GM18951 (cell line): ENCODE measurements around the gene RPS6KB2.
"Not testable (repeated sequence)": the region's sequence is repeated elsewhere in the genome, so short reads cannot be mapped to it uniquely, and the experiment has no call there.

Experiments
- POLR2A ChIP-seq: IDR thresholded peaks from 4 replicates; pipeline ENCODE4 v1.6.1; 2011; ENCODE audit warnings: mild to moderate bottlenecking; ENCODE audit not compliant: insufficient read length, insufficient read depth; ENCODE audit errors: extremely low read depth
- in situ Hi-C: fragments of 300-500 bp; cut with MboI; formaldehyde crosslinking; loops from one replicate; pipeline ENCODE4 v1.12.0; 2022; ENCODE audit warnings: low sequenced_read_pairs, mixed read lengths, inconsistent platforms; ENCODE audit not compliant: unreplicated experiment

RPS6KB2 gene

GRCh38 chr11:67419325-67420049 lies 8.8 kb upstream of the RPS6KB2 start:
- TF ChIP-seq POLR2A: no peak
- in situ Hi-C loops: no loop called here

DNA sequence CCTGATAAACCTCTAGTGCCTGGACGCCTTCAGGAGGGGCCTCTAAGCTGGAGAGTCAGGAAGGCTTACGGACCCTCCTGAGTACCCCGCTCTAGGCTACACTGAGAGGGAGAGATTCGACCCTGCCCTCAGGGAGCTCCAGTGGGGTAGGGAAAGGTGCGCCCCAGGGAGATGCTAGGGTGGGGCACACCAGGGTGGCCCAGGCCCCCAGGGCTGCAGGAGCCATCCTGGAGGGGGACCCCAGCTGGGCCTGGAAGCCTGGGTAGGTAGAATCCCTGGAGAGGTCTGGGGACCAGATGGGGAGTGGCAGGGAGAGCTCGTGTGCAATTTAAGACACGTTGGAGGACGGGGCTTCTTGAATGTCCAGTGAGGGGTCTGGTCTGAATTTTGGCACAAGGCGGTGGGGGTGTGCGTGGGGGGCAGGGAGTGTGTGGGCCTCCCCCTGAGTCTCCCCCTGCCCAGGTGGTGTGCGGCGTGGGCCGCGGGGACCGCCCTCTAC lies 8.1 kb upstream of the RPS6KB2 start:
- in situ Hi-C loops: no loop called here

DNA sequence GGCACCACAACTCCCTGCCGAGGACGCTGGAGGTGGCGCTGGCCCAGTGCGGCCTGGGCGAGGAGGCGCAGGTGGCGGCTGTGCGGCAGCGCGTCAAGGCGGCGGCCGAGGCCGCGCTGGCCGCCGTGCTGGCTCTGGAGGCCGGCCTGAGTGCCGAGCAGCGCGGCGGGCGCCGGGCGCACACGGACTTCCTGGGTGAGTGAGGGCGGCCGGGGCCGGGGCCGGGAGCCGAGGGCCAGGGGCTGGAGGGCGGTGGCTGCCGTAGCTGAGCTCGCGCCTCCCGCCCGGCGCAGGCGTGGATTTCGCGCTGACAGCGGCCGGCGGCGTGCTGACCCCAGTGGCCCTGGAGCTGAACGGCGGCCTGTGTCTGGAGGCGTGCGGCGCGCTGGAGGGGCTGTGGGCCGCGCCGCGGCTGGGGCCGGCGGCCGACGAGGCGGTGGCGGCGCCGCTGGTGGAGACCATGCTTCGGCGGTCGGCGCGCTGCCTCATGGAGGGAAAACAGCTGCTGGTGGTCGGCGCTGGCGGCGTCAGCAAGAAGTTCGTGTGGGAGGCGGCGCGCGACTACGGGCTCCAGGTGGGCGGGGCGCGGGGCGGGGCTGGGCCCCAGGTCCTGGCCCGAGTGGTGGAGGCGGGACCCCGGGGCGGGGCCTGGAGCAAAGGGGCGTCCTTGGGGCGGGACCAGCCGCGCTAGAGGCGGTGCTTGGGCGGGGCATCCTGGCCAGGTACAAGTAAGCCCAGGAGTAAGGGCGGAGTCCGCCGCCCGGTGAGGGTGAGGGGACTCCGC lies 7.5 kb upstream of the RPS6KB2 start:
- peak; percentile 67 for TF ChIP-seq POLR2A
- in situ Hi-C loops: no loop called here

More for the DNA sequence above, 8.1 kb upstream of the RPS6KB2 start:
- no peak for TF ChIP-seq POLR2A

DNA sequence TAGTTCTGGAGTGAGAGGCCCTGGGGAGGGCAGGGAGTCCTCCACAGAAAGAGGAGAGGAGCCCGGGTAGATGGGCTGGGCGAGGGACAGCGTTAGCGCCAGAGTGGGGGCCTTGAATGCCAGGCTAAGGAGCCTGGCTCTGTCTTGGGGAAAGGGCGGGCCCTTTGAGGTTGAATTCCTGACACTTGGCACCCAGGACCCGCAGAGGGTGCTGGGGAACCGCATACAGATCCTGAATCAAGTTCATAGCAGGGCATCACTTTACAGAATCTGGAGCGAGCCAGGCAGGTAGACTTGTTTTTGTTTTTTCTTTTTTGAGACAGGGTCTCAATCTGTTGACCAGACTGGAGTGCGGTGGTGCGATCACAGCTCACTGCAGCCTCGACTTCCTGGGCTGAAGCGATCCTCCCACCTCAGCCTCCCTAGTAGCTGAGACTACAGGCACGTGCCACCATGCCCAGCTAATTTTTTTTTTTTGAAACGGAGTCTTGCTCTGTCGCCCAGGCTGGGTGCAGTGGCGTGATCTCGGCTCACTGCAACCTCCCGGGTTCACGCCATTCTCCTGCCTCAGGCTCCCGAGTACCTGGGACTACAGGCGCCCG lies 6.8 kb upstream of the RPS6KB2 start:
- in situ Hi-C loops: no loop called here
- no peak for TF ChIP-seq POLR2A

GRCh38 chr11:67422891-67423290 lies 5.4 kb upstream of the RPS6KB2 start:
- no peak for TF ChIP-seq POLR2A

GRCh38 chr11:67423466-67423865 lies 4.8 kb upstream of the RPS6KB2 start:
- no peak for TF ChIP-seq POLR2A
- in situ Hi-C loops: no loop called here

More at GRCh38 chr11:67422891-67423290, 5.4 kb upstream of the RPS6KB2 start:
- in situ Hi-C loops: no loop called here

DNA sequence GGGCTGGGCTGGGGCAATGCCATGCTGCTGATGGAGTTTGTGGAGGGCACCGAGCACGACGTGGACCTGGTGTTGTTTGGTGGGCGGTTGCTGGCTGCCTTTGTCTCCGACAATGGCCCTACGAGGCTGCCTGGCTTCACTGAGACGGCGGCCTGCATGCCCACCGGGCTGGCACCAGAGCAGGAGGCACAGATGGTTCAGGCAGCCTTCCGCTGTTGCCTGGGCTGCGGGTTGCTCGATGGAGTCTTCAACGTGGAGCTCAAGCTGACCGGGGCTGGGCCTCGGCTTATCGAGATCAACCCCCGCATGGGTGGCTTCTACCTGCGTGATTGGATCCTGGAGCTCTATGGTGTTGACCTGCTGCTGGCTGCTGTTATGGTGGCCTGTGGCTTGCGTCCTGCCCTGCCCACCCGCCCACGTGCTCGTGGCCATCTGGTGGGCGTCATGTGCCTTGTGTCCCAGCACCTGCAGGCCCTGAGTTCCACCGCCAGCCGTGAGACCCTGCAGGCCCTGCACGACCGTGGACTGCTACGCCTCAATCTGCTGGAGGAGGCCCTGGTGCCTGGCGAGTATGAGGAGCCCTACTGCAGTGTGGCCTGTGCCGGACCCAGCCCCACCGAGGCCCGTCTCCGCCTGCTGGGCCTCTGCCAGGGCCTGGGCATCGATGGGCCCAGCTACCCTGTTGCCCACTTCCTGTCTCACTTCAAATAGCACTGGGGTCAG lies 4.2 kb upstream of the RPS6KB2 start:
- TF ChIP-seq POLR2A: no peak
- in situ Hi-C loops: no loop called here

DNA sequence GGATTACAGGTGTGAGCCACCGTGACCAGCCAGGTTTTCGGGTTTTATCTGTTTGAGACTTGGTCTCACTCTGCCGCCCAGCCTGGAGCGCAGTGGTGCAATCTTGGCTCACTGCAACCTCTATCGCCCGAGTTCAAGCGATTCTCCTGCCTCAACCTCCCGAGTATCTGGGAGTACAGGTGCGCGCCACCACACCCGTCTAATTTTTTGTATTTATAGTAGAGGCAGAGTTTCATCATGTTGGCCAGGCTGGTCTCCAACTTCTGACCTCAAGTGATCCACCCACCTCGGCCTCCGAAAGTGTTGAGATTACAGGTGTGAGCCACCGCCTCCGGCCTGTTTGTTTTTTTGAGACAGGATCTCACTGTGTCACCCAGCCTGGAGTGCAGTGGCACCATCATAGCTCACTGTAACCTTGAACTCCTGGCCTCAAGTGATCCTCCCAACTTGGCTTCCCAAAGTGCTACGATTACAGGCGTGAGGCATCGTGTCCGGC lies 882 bp upstream of the RPS6KB2 start:
- in situ Hi-C loops: not testable (repeated sequence)

- in situ Hi-C loops: no loop called here
- TF ChIP-seq POLR2A: no peak
Measured at GRCh38 chr11:67429038-67429668, 859 bp downstream of the RPS6KB2 start.

- TF ChIP-seq POLR2A: no peak
- in situ Hi-C loops: no loop called here
Measured at GRCh38 chr11:67429722-67430121, 1.4 kb downstream of the RPS6KB2 start.

DNA sequence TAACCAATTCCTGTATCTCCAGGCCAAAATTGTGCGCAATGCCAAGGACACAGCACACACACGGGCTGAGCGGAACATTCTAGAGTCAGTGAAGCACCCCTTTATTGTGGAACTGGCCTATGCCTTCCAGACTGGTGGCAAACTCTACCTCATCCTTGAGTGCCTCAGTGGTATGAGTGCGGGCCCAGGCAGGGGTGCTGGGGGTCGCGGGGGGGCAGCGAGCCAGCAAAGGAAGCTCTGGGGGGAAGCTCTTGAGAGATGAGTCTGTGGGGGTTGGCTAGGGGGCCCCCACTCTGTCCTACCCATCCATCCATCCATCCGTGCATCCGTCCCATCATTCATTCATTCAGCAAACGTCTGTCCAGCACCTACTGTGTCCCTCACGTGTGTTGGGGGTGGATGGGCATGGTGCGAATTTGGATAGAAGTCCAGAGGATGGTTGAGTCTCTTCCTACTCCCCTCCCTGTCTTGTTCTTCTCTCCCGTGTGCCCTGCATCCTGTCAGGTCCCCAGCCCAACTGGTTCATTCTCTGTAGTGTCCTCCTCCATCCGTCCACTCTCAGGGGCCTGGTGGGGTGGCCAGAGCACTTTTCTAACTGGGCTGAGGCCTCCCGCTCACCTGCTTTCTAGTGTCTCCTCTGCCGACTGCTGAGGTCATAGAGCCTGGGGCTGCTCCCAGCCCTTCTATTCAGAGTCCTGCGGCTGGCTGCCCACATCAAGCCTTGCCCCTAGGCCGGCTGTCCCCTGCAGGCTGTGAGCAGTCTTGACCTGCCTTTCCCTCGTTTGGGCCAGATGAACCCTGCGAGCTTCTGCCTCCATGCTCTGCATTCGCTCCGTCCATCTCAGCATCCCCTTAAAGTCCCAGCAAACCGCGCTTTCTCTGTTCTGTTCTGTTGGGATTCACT lies 3.3 kb downstream of the RPS6KB2 start:
- in situ Hi-C loops: no loop called here
- TF ChIP-seq POLR2A: peak; percentile 5
